ENCODE results near the gene B3GAT2.

DNA sequence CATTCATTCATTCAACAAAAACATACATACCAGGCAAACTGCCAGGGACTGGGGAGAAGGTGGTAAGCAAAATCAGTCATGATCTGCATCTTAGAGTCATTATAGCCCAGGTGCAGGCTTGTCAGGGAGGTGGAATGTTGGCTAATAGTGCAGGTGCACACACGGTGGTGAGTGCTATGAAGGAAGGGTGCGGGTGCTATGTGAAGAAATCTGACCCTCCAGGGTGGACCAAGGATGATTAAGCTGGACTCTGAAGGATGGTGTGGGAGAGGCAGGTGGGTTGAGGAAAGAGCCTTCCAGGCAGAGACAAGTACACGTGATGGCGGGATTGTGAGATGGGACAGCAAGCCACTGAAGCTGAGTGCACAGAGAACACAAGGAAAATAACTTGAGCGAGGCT is 77.4 kb downstream of the B3GAT2 start:
- TF ChIP-seq, protein P1, sequence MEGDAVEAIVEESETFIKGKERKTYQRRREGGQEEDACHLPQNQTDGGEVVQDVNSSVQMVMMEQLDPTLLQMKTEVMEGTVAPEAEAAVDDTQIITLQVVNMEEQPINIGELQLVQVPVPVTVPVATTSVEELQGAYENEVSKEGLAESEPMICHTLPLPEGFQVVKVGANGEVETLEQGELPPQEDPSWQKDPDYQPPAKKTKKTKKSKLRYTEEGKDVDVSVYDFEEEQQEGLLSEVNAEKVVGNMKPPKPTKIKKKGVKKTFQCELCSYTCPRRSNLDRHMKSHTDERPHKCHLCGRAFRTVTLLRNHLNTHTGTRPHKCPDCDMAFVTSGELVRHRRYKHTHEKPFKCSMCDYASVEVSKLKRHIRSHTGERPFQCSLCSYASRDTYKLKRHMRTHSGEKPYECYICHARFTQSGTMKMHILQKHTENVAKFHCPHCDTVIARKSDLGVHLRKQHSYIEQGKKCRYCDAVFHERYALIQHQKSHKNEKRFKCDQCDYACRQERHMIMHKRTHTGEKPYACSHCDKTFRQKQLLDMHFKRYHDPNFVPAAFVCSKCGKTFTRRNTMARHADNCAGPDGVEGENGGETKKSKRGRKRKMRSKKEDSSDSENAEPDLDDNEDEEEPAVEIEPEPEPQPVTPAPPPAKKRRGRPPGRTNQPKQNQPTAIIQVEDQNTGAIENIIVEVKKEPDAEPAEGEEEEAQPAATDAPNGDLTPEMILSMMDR (IDR thresholded peaks at IDR 0.05): no peak
- no peak for TF ChIP-seq POLR2A (IDR thresholded peaks at IDR 0.05)

All from uterus (tissue), 2 donors.